ENCODE results near the gene KIRREL3. TPM values are rescaled to one million over a fixed set of nuclear protein-coding genes. Genes with fewer than 3 reads are reported as not detected.

Gene KIRREL3
- total and polyA plus RNA-seq, 2 of the 8 experiments (the other 6 are each of a cell fraction or from before 2014, with no cell fraction given), result 0.29 to 0.32 TPM

DNA sequence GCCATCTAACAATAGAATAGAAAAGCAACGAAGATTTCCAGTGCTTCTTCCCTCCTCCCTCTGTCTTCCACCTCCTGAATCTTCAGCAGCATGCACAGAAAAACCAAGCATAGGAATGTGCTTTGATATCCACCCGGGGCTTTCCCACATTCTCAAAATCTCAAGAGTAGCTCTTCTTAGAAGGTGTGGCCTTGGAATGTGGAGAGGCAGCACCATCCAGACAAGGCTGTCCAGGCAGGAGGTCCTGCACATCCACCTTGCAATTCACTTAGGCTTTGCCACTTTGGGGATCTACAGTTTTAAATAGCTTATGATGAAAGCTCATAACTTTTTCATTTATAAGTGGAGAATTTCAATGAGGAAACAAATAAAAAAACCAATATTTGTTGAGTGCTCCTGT is 72.9 kb downstream of the KIRREL3 start:
- Histone ChIP-seq H4K20me1 (replicated peaks in 1 of 2; ENCODE audit: control insufficient read depth in 1 of 2, insufficient read depth in 2 of 2, low read length in 2 of 2) (no peaks in the 10 kb centered on the region), H4K8ac (ENCODE audit: extremely low read depth, insufficient read depth, low read length) (no peak overlapping the region), H2AK5ac (ENCODE audit: low read depth, low read length) (no peak overlapping the region), H2BK120ac (replicated peaks; ENCODE audit: low read depth, low read length) (no peak overlapping the region), H3K4me2 (ENCODE audit: insufficient read depth in 1 of 2, low read depth in 2 of 2, low read length in 2 of 2) (no peak overlapping the region), H3K14ac (ENCODE audit: insufficient read length) (no peak overlapping the region), H3K56ac (replicated peaks; ENCODE audit: insufficient read length, low read depth, low read length) (no peak overlapping the region), H3K9ac (replicated peaks in 1 of 4; ENCODE audit: extremely low read depth in 1 of 4, low read depth in 3 of 4, low read length in 3 of 4) (no peak overlapping the region), H2BK15ac (ENCODE audit: low read length) (no peak overlapping the region), H4K5ac (ENCODE audit: insufficient read length, low read depth, low read length) (no peak overlapping the region), H3K23me2 (ENCODE audit: low read depth, low read length) (no peaks in the 10 kb centered on the region; the same call in 1 of the 2 replicates), H3K4me3 (ENCODE audit: extremely low read depth in 1 of 4, insufficient read depth in 2 of 4, low read depth in 3 of 4, low read length in 4 of 4) (no peak overlapping the region), H2BK20ac (ENCODE audit: low read length) (no peak overlapping the region), H3K27me3 (replicated peaks in 1 of 4; ENCODE audit: control insufficient read depth in 3 of 4, extremely low read depth in 1 of 4, insufficient read depth in 3 of 4, low read length in 3 of 4) (no peaks in the 10 kb centered on the region), H4K91ac (replicated peaks; ENCODE audit: insufficient read length, low read length) (no peak overlapping the region), H3K36me3 (ENCODE audit: control insufficient read depth in 2 of 4, insufficient read depth in 4 of 4, low read length in 3 of 4) (no peaks in the 10 kb centered on the region), H3K79me2 (ENCODE audit: control insufficient read depth in 1 of 2, insufficient read depth in 2 of 2, low read length in 2 of 2) (no peaks in the 10 kb centered on the region), H3K4me1 (replicated peaks in 1 of 4; ENCODE audit: control insufficient read depth in 3 of 4, insufficient read depth in 4 of 4, low read length in 3 of 4) (no peaks in the 10 kb centered on the region), H3K18ac (ENCODE audit: extremely low read depth, low read length) (no peak overlapping the region), H3K79me1 (ENCODE audit: low read depth, low read length) (no peaks in the 10 kb centered on the region), H3K23ac (ENCODE audit: insufficient read length) (no peak overlapping the region), H2AFZ (ENCODE audit: low read length) (no peak overlapping the region), H2BK12ac (ENCODE audit: low read depth, low read length) (no peak overlapping the region), H3K9me3 (ENCODE audit: insufficient read depth in 2 of 2, low read depth in 1 of 2, low read length in 1 of 2) (no peaks in the 10 kb centered on the region), H3K27ac (ENCODE audit: low read depth, low read length) (no peak overlapping the region), H3K4ac (replicated peaks; ENCODE audit: insufficient read length, low read depth, low read length) (no peak overlapping the region), H2BK5ac (ENCODE audit: low read depth, low read length) (no peak overlapping the region)
- ChIA-PET POLR2A (ENCODE audit: partially characterized antibody) (no interaction called here), CTCF (ENCODE audit: partially characterized antibody) (interaction anchor here (0.6 to 2.0 kb wide), 3 partner anchors 10 to 75 kb away, joined by 3 to 7 read pairs (median 4); no protein-coding TSS in a partner anchor)
- 82% methylated on average over 2 of the region's 2 CpGs; no CpG with 5 or more reads in 1 of the 2 experiments for WGBS, 2 experiments (ENCODE audit: extremely low coverage in 1 of 2, insufficient coverage in 1 of 2, insufficient read length in 1 of 2, insufficient replicate concordance in 2 of 2, low coverage in 1 of 2, low lambda C conversion rate in 2 of 2, missing lambda C conversion rate in 1 of 2)
- DNase-seq (ENCODE audit: low read depth in 1 of 2, low spot score in 2 of 2), result no peak
- no peak for FAIRE-seq
- 0 out of 2 replicates have a peak, but pooled peaks have one; percentile 29 for TF ChIP-seq TEAD4 (IDR thresholded peaks at IDR 0.05; ENCODE audit: low read depth, low read length)
- TF ChIP-seq RFX5 (IDR thresholded peaks at IDR 0.05; ENCODE audit: borderline replicate concordance, low read depth, low read length), result no peak

Data from H1 (cell line).